T-helper 1 cell treated with Interleukin-12 subunit alpha and Interleukin-12 subunit beta and Interleukin-4 antibody, amounts not matched to agents 30 ng/mL and 1 ng/mL, for 36 hours (primary cell): ENCODE data around the gene TUBGCP6. TPM values are rescaled to one million over a fixed set of nuclear protein-coding genes. Genes with fewer than 3 reads are reported as not detected.

ENCODE experiments used
- intact Hi-C: fragments of 100-400 bp; cut with micrococcal nuclease; formaldehyde crosslinking; loops from one replicate; pipeline ENCODE4 v1.15.1; 2024
- total RNA-seq: library from RNA; stranded (reverse); gene quantifications from 2 replicates; pipeline ENCODE4 v1.2.3, GENCODE V29; 2022

The TUBGCP6 gene, protein sequence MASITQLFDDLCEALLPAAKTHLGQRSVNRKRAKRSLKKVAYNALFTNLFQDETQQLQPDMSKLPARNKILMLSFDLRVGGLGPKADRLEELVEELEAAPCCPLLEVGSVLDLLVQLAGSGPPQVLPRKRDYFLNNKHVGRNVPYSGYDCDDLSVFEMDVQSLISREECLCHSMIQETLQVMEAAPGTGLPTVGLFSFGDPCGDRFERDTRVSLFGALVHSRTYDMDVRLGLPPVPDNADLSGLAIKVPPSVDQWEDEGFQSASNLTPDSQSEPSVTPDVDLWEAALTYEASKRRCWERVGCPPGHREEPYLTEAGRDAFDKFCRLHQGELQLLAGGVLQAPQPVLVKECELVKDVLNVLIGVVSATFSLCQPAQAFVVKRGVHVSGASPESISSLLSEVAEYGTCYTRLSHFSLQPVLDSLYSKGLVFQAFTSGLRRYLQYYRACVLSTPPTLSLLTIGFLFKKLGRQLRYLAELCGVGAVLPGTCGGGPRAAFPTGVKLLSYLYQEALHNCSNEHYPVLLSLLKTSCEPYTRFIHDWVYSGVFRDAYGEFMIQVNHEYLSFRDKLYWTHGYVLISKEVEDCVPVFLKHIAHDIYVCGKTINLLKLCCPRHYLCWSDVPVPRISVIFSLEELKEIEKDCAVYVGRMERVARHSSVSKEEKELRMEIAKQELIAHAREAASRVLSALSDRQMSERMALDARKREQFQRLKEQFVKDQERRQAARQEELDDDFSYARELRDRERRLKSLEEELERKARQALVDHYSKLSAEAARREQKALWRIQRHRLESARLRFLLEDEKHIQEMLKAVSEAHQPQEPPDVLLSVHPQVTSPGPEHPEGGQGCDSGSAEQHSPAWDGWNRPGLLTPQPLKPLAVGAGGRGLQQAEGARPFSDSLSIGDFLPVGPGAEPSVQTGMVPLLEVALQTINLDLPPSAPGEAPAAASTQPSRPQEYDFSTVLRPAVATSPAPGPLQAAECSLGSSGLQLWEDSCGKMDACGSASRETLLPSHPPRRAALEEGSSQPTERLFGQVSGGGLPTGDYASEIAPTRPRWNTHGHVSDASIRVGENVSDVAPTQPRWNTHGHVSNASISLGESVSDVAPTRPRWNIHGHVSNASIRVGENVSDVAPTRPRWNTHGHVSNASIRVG (N-terminal part only)
- total RNA-seq = 65.9 and 68.8 TPM in 2 replicates

DNA sequence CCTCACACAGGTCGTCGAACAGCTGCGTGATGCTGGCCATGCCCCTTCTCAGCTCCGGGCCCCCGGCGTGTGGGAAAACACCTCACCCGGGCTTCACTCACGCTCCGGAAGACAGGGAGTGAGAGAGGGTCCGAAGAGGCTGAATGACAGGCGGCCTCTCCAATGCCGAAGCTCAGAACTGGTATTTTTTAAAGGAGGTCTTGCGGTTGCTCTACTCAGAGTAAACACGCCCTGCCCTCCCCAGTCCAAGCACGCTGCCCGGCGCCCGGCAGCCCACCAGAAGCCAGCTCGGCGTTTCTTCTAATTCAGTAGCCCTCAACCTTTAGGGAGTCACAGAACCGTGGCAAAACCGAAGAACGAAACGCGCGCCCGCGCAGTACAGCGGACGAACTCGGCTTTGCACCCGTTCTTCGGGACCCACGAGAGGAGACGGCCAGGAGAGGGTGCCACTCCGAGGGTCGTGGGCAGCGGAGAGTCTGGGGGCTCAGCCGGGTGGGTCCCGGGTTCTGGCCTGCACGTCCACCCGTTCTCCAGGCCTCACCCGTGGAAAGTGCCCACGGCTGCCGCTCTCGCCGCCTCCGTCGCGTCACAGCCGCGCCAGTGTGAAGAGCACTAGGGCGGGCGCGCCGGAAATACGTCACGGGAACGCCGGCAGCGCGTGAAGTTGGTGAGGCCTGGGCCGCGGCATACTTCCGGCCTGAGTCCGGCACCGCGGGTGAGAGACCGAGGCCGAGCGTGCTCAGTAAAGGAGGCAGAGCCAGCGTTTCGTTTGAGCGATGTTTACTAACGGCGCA, at the start of gene TUBGCP6:
TSS of gene TUBGCP6 (minus strand) at position 604 of the 794 bp plus-strand sequence. CDS start at position 40, 564 bp downstream.
- intact Hi-C loops = loop anchor here (1.0 to 5.0 kb wide), 10 partner anchors 8 to 392 kb away; partner anchors contain the start of genes MAPK11, PPP6R2, SCO2 and SELENOO

DNA sequence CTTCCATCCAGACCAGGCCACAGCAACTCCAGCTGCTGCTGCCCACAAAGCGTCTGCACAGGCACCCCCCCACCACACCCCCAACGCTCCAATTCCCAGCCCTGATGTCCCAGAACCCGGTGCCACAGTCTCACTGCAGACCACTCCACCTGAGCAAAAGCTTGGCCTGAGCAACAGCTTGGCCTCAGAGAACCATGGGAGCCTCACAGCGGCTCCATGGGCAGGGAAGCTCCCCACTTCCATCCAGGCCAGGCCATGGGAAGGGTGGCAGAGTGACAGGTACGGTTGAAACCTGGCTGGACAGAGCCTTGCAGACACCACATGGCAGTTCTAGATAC, 49.5 kb upstream of the TUBGCP6 start:
- intact Hi-C loops = no loop called here

- intact Hi-C loops = no loop called here
Observed at GRCh38 chr22:50293441-50294318, 48.9 kb upstream of the TUBGCP6 start.

- intact Hi-C loops = no loop called here
Observed at GRCh38 chr22:50292643-50293440, 48.0 kb upstream of the TUBGCP6 start.

DNA sequence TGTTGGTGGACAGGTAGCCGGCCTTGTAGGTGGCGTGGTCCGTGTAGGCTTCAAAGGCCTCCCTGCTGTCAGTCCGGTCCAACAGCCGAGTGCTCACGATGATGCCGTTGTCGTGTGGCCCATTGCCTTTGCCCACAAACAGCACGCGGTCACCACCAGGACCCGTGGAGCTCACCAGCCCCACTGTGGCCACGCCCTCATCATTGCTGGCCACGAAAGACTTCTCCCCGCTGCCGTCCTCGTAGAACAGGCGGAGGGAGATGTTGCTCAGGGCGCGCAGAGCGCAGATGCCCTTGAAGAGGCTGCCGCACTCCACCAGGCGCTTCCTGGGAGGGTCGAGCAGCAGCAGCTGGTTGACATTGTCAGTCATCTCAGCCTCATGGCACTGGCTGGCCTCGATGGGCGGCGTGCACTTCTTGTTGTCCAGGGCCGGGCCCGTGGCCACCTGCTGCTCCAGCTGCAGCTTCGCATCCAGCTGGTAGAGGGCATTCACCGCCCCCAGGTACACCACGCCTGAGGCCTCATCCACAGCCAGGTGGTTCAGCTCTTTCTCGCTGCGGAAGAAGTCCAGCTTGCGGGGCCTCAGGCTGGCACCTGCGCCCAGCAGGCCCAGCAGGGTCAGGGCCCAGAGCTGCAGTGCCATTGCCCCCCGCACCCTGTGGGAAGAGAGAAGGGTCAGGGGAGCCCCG, 45.3 kb upstream of the TUBGCP6 start:
- intact Hi-C loops = no loop called here

DNA sequence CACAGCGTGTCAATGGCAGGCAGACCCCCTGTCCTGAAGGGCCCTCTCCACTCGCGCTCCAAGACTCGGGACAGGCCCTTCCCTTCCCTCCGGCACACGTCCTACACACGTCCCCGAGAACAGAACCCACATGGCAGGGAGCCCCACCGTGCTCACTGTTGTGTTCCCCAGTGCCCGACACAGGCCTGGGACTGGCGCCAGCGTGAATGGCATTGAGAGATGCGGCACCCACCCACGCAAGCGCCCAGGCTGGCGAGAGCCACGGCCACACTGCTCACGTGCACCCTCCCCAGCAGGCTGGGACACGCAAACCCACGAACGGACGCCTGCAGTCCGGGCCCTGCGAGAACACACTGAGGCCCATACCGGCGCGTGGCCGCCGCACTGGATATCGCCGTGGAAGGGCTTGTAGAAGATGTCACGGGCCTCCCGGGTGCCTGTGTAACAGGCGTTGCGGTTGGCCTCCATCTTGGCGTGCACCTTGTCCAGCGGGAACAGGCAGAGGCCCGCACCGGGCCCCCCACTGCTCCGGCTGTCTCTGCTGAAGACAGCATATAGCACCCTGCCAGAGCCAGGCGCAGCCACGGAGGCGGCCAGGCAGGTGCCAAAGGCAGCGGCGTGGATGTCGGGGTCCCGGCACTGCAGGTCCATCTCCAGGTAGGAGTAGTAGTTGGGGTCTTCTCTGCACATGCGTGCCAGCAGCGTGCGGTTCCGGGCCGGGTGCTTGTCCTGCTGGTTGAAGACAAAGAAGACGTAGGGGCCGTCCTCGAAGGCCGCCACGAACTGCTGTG, 44.5 kb upstream of the TUBGCP6 start:
- intact Hi-C loops = no loop called here

GRCh38 chr22:50287731-50288130, 42.9 kb upstream of the TUBGCP6 start:
- intact Hi-C loops = no loop called here

DNA sequence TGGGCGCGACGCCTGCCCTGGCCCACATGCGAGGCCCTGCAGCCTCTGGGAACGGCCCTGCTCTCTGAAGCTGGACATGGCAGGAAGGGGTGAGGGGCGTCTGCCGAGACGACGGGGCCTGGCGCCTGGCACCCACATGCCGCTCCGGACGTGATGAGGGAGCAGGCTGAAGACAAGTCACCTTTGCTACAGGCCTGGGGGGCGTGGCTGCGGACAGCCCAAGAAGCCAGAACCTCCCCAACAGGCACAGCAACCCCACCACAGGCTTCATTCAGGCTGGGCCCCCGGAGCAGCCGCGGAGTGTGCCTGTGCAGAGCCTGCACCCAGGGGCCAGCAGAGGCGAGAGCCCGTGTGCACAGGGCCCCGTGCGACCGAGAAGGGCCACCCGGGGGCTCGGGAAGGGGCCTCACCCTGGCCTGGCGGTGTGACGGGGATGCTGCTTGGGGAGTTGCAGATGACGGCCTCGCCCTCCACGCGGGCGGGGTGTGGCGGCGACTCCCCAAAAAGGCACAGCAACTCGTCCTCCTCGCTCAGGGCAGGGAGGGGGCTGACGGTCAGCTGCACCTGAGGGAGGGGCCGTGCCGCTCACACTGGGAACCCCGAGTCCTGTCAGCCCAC, 42.0 kb upstream of the TUBGCP6 start:
- intact Hi-C loops = no loop called here

- intact Hi-C loops = no loop called here
Observed at GRCh38 chr22:50286275-50286674, 41.5 kb upstream of the TUBGCP6 start.

- intact Hi-C loops = no loop called here
Observed at GRCh38 chr22:50285568-50286229, 40.9 kb upstream of the TUBGCP6 start.

DNA sequence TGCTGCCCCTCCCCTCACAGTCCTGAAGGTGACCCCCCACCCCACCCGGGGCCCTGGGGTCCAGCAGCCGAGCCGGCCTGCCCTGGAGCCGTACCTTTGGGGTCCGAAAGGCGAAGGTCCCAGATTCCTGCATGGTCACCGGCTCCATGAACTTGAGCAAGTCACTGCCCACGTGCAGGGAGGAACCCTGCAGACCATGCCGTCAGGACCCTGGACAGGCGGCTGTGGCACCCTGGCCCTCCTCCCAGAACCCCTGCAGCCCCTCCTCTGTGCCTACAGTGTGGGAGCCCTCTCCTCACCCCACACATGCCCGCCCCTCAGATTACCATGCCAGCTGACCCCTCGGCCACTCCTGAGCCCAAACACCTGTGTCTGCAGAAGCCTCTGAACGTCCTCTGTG, 39.7 kb upstream of the TUBGCP6 start:
- intact Hi-C loops = no loop called here

DNA sequence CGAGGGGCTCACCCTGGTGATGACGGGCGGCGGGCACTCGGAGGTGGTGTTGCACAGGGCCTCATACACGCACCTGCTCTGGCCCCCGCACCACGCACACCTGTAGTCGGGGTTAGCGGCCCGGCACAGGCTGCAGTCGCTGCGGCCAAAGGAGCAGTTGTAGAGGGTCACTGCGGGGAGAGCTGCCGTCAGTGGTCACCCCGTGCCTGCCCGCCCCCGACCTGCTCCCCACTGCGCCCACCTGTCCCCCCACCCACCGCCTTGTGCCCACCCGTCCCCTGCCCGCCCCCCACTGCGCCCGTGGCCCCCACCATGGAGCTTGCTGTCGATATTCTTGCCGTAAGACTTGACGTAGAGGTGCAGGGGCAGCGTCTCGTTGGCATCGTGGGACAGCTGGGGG, 39.0 kb upstream of the TUBGCP6 start:
- intact Hi-C loops = no loop called here

GRCh38 chr22:50282361-50283155, 37.7 kb upstream of the TUBGCP6 start:
- intact Hi-C loops = no loop called here

DNA sequence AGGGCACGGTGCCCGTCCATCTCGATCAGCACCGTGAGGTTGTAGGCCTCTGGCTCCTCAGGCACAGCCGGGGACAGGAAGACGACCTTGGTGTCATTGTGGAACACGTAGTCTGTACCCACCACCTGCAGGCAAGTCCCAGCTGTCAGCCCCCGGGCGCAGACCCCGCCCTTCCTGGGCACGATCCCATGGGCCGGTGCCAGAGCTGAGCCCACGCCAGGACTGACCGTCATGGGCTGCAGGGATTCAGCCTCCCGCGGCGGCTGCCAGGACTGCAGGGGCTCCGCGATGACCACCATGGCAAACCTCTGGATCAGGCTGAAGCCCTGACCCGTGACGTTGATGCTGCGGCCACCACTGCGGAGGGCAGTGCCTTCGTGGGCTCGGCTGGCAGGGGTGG, 37.1 kb upstream of the TUBGCP6 start:
- intact Hi-C loops = no loop called here

GRCh38 chr22:50281384-50281760, 36.5 kb upstream of the TUBGCP6 start:
- intact Hi-C loops = no loop called here
